ENCODE results near the gene SPOCD1. TPM values are rescaled to one million over a fixed set of nuclear protein-coding genes. Genes with fewer than 3 reads are reported as not detected.

Gene SPOCD1
- total and polyA plus RNA-seq, 2 experiments from 2014 or later: 0.73 to 1.3 TPM

DNA sequence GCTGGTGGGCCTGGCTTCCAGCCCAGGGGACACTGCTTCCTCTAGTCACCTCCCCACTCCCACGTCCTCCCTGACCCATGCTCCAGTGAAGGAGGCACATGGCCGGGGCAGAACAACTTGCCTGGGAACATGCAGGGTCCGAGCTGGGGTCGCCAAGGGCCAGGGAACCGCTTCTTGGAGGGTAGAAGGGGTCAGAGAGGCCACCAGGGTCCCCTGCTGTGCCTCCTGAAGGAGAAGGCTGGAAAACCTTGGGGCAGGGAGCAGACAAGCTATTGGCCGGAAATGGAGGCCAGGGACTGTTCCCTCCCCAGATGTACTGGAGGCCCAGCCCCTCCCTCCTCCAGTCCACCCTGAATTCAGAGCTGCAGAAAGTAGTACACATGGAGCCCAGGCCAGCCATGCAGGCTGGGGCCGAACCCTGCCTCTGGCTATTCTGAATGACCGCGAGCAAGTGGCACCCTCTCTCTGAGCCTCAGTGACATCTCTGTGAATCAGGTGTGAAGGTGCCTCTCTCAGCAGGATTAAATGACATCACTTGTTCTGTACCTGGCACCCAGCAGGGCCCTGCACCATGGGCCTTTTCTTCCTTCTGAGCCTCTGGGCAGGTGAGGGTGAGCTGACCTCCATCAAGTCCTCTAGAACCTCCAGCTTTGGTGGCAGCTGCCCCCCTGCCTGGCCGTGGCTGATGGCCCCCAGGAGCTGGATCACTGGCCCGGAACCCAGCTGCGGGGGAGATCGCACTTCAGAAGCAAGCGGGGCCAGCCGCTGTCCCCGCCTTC is 15.7 kb downstream of the SPOCD1 start:
- no peak for ATAC-seq
- no peak for DNase-seq (ENCODE audit: low spot score)
- peaks cover 10% of the 10 kb centered on the region for H3K27me3 Mint-ChIP-seq (ENCODE audit: insufficient read depth, low read depth, poor library complexity)

DNA sequence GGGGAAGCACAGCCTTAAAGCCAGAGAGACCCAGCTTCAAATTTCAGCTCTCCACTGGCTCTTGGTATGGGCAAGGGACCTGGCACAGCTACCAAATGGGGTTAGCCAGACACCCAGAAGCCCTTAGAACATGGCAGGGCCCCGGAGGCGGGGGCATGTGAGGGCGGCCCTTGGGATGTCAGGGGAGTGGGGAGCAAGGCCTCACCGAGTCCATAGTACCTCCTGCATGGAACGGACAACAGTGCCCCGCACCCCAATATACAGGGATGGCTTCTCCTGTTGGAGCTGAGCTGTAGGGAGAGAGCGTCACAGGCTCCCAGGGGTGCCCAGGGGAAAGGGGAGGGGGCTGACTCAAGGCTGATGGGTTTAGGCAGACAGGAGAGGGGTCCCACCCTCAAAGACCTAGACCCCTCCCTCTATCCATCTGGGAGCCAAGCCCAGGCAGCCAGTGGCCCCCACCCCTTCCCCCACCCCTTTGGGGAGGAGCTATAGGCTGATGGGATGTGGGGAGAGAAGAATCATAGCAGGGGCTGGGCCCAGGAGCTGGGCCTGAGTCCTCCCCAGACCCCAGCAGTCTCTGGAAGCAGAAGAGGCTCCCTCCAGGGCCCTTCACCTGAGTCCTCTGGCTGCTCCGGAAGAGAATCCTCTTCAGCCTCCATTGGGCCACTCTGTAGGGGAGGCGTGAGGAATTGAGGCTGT is 16.5 kb downstream of the SPOCD1 start:
- Histone ChIP-seq H3K27ac (ENCODE audit: low read depth) (no peak overlapping the region), H2AFZ (peak overlapping the region; percentile 56; the same call in 1 of the 2 replicates), H3K36me3 (ENCODE audit: insufficient read depth) (no peaks in the 10 kb centered on the region), H4K20me1 (replicated peaks; ENCODE audit: insufficient read depth) (no peaks in the 10 kb centered on the region), H3K79me2 (replicated peaks; ENCODE audit: insufficient read depth) (no peaks in the 10 kb centered on the region), H3K9me2 (ENCODE audit: insufficient read depth) (no peaks in the 10 kb centered on the region), H3F3A (replicated peaks; ENCODE audit: low read depth) (no peaks in the 10 kb centered on the region), H3K27me3 (ENCODE audit: insufficient read depth) (no peaks in the 10 kb centered on the region), H3K4me1 (ENCODE audit: insufficient read depth) (peaks cover 3% of the 10 kb centered on the region; the same call in 1 of the 2 replicates), H3K4me2 (no peak overlapping the region), H3K4me3 (no peak overlapping the region)
- DNase-seq (ENCODE audit: low spot score) (no peak), ATAC-seq (peak; percentile 58)
- no peak overlapping the region for H3K27ac Mint-ChIP-seq
- TF ChIP-seq ZNF114 (CRISPR knock-in tag; IDR thresholded peaks at IDR 0.05) (no peak), CREB1 (CRISPR knock-in tag; IDR thresholded peaks at IDR 0.05; ENCODE audit: low read depth) (no peak)
- H3K4me1 Mint-ChIP-seq: peaks cover 34% of the 10 kb centered on the region
- no peaks in the 10 kb centered on the region for H3K36me3 Mint-ChIP-seq (ENCODE audit: low read depth)
- H3K9me3 Mint-ChIP-seq: no peaks in the 10 kb centered on the region
- no peak overlapping the region for H3K4me3 Mint-ChIP-seq
- peaks cover 10% of the 10 kb centered on the region for H3K27me3 Mint-ChIP-seq (ENCODE audit: insufficient read depth, low read depth, poor library complexity)

More for the DNA sequence above, 15.7 kb downstream of the SPOCD1 start:
- H3K36me3 ChIP-seq (ENCODE audit: insufficient read depth): no peaks in the 10 kb centered on the region
- no peaks in the 10 kb centered on the region for H3F3A ChIP-seq (replicated peaks; ENCODE audit: low read depth)
- Mint-ChIP-seq H3K4me3 (no peak overlapping the region), H3K27ac (no peak overlapping the region), H3K9me3 (no peaks in the 10 kb centered on the region), H3K4me1 (peaks cover 34% of the 10 kb centered on the region), H3K36me3 (ENCODE audit: low read depth) (no peaks in the 10 kb centered on the region)
- H3K4me2 ChIP-seq: no peak overlapping the region
- peak overlapping the region; percentile 23; the same call in 1 of the 2 replicates for H2AFZ ChIP-seq
- no peak overlapping the region for H3K27ac ChIP-seq (ENCODE audit: low read depth)
- no peak overlapping the region for H3K4me3 ChIP-seq
- no peak for TF ChIP-seq NANOG (IDR thresholded peaks at IDR 0.05; ENCODE audit: borderline replicate concordance)
- TF ChIP-seq, protein P1, sequence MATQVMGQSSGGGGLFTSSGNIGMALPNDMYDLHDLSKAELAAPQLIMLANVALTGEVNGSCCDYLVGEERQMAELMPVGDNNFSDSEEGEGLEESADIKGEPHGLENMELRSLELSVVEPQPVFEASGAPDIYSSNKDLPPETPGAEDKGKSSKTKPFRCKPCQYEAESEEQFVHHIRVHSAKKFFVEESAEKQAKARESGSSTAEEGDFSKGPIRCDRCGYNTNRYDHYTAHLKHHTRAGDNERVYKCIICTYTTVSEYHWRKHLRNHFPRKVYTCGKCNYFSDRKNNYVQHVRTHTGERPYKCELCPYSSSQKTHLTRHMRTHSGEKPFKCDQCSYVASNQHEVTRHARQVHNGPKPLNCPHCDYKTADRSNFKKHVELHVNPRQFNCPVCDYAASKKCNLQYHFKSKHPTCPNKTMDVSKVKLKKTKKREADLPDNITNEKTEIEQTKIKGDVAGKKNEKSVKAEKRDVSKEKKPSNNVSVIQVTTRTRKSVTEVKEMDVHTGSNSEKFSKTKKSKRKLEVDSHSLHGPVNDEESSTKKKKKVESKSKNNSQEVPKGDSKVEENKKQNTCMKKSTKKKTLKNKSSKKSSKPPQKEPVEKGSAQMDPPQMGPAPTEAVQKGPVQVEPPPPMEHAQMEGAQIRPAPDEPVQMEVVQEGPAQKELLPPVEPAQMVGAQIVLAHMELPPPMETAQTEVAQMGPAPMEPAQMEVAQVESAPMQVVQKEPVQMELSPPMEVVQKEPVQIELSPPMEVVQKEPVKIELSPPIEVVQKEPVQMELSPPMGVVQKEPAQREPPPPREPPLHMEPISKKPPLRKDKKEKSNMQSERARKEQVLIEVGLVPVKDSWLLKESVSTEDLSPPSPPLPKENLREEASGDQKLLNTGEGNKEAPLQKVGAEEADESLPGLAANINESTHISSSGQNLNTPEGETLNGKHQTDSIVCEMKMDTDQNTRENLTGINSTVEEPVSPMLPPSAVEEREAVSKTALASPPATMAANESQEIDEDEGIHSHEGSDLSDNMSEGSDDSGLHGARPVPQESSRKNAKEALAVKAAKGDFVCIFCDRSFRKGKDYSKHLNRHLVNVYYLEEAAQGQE (IDR thresholded peaks at IDR 0.05; ENCODE audit: unreplicated experiment): no peak
- no peak for TF ChIP-seq JUNB (IDR thresholded peaks at IDR 0.05; ENCODE audit: unreplicated experiment)
- H3K79me2 ChIP-seq (replicated peaks; ENCODE audit: insufficient read depth): no peaks in the 10 kb centered on the region
- no peaks in the 10 kb centered on the region for H4K20me1 ChIP-seq (replicated peaks; ENCODE audit: insufficient read depth)
- H3K4me1 ChIP-seq (ENCODE audit: insufficient read depth): peaks cover 3% of the 10 kb centered on the region; the same call in 1 of the 2 replicates
- H3K9me2 ChIP-seq (ENCODE audit: insufficient read depth): no peaks in the 10 kb centered on the region
- H3K27me3 ChIP-seq (ENCODE audit: insufficient read depth): no peaks in the 10 kb centered on the region

Measured in GM23338 (cell line).